ENCODE results near the gene SMNDC1.
"Not testable (repeated sequence)": the region's sequence is repeated elsewhere in the genome, so short reads cannot be mapped to it uniquely, and the experiment has no call there.

The SMNDC1 gene

GRCh38 chr10:110249489-110249888, 55.2 kb downstream of the SMNDC1 start:
- DNase-seq (ENCODE audit: low read depth) = not testable (repeated sequence)

GRCh38 chr10:110247833-110248232, 56.9 kb downstream of the SMNDC1 start:
- DNase-seq (ENCODE audit: low read depth) = not testable (repeated sequence)

GRCh38 chr10:110244550-110244949, 60.2 kb downstream of the SMNDC1 start:
- no peak for DNase-seq (ENCODE audit: low read depth)

GRCh38 chr10:110242511-110242910, 62.2 kb downstream of the SMNDC1 start:
- no peak for DNase-seq (ENCODE audit: low read depth)

- DNase-seq (ENCODE audit: low read depth) = no peak
These were observed 62.9 kb downstream of the SMNDC1 start for GRCh38 chr10:110241841-110242240.

GRCh38 chr10:110241407-110241806, 63.3 kb downstream of the SMNDC1 start:
- no peak for DNase-seq (ENCODE audit: low read depth)

Data from stimulated activated CD8-positive, alpha-beta memory T cell treated with anti-CD3 and anti-CD28 coated beads, Interleukin-4, amount 100 ng/mL, for 24 hours (primary cell).